Activated CD8-positive, alpha-beta T cell treated with anti-CD3 and anti-CD28 coated beads for 36 hours (primary cell): ENCODE measurements around the gene IFNL4. TPM values are rescaled to one million over a fixed set of nuclear protein-coding genes. Genes with fewer than 3 reads are reported as not detected.

Experiments used
- ATAC-seq: fragments of 200-7000 bp; cut with Tn5 transposase; one replicate; pipeline ENCODE4 v1.10.0; 2021; ENCODE audit warnings: mild to moderate bottlenecking, moderate library complexity
- CTCF ChIA-PET: fragments of 350-600 bp; sonication (Branson Sonifier 250); formaldehyde crosslinking; loops from one replicate; lab custom pipeline; 2021; ENCODE audit warnings: antibody characterized with exemption; lab: Charles Lee
- POLR2A ChIA-PET: fragments of 350-600 bp; sonication (Branson Sonifier 250); formaldehyde crosslinking; loops from one replicate; lab custom pipeline; 2021; ENCODE audit warnings: antibody characterized with exemption; lab: Charles Lee
- DNase-seq: peaks from one replicate; pipeline ENCODE4 v3.0.0-alpha.2; 2020
- H3K27ac Mint-ChIP-seq: one replicate; pipeline ENCODE4 v1.8.0; 2021; ENCODE audit warnings: mild to moderate bottlenecking, mixed read lengths
- H3K27me3 Mint-ChIP-seq: one replicate; pipeline ENCODE4 v1.8.0; 2021; ENCODE audit warnings: mixed read lengths
- H3K36me3 Mint-ChIP-seq: one replicate; pipeline ENCODE4 v1.8.0; 2021; ENCODE audit warnings: low read depth, mixed read lengths
- H3K4me1 Mint-ChIP-seq: one replicate; pipeline ENCODE4 v1.8.0; 2021; ENCODE audit warnings: low read depth, mixed read lengths
- H3K4me3 Mint-ChIP-seq: one replicate; pipeline ENCODE4 v1.8.0; 2021; ENCODE audit warnings: mild to moderate bottlenecking, moderate library complexity, mixed read lengths
- H3K9me3 Mint-ChIP-seq: one replicate; pipeline ENCODE4 v1.8.0; 2021; ENCODE audit warnings: mixed read lengths
- intact Hi-C: fragments of 100-400 bp; cut with micrococcal nuclease; formaldehyde crosslinking; loops from one replicate; pipeline ENCODE4 v1.10.0; 2022
- total RNA-seq, 2 experiments: library from RNA; stranded (reverse); gene quantifications; one replicate each; pipeline ENCODE4 v1.2.3, GENCODE V29; 2021
- TF ChIP-seq, protein P1 (sequence below): fragments of 200-600 bp; IDR thresholded peaks from one replicate; pipeline ENCODE4 v1.8.0; 2022; ENCODE audit warnings: antibody characterized with exemption, mild to moderate bottlenecking

IFNL4 gene
- total RNA-seq, 2 experiments from 2014 or later: not detected

DNA sequence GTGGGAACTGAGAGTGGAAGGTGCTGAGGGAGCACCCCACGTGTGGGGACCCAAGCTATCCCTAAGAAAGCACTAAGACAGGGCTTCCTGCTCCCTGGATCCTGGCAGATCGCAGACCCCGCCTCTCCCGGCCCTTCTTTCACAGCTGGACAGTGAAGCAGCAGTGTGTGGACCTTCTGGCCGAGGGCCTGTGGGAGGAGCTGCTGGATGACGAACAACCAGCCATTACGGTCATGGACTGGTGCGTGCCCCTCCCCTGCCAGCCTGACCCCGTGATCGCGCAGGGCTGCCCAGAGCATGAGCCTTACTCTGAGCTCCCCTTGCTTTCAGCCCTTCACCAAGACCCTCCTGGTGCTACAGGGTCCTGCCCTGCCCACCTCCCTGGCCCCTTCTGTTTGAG lies 49.6 kb downstream of the IFNL4 start:
- no peaks in the 10 kb centered on the region for H3K36me3 Mint-ChIP-seq
- no peak for ATAC-seq
- DNase-seq: no peak
- H3K9me3 Mint-ChIP-seq: no peaks in the 10 kb centered on the region
- H3K27me3 Mint-ChIP-seq: peaks cover 64% of the 10 kb centered on the region
- TF ChIP-seq, protein P1, sequence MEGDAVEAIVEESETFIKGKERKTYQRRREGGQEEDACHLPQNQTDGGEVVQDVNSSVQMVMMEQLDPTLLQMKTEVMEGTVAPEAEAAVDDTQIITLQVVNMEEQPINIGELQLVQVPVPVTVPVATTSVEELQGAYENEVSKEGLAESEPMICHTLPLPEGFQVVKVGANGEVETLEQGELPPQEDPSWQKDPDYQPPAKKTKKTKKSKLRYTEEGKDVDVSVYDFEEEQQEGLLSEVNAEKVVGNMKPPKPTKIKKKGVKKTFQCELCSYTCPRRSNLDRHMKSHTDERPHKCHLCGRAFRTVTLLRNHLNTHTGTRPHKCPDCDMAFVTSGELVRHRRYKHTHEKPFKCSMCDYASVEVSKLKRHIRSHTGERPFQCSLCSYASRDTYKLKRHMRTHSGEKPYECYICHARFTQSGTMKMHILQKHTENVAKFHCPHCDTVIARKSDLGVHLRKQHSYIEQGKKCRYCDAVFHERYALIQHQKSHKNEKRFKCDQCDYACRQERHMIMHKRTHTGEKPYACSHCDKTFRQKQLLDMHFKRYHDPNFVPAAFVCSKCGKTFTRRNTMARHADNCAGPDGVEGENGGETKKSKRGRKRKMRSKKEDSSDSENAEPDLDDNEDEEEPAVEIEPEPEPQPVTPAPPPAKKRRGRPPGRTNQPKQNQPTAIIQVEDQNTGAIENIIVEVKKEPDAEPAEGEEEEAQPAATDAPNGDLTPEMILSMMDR: no peak
- ChIA-PET POLR2A (interaction anchor here (0.5 kb wide), 1 partner anchor 125 kb away, joined by 3 read pairs; no protein-coding TSS in a partner anchor), CTCF (interaction anchor here (1.6 kb wide), 1 partner anchor 77 kb away, joined by 6 read pairs; no protein-coding TSS in a partner anchor)
- H3K27ac Mint-ChIP-seq: no peak overlapping the region
- no peak overlapping the region for H3K4me3 Mint-ChIP-seq
- peaks cover 19% of the 10 kb centered on the region for H3K4me1 Mint-ChIP-seq
- intact Hi-C loops: no loop called here

DNA sequence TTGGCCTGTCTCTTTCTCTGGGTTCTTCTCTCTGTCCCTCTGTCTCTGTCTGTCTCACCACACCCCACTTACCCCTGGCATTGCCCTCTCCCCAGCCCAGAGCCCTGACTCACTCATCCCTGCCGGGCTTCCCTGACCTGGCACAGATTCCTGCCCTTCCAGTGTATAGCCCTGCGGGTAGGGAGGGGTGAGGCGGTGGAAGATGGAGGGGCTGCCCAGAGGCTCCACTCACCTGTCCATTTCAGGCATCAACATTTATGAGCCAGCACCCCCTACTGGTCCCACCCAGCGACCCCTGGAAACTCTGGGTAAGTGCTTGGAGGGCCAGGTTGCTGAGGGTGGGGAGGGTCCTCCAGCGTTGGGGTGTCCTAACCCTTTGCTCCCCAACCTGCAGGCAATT lies 50.8 kb downstream of the IFNL4 start:
- POLR2A ChIA-PET: interaction anchor here (0.7 kb wide), 1 partner anchor 858 kb away, joined by 3 read pairs; the partner anchor contains the start of gene ZNF780B
- ATAC-seq (no peak), DNase-seq (peak; percentile 20)
- H3K4me1 Mint-ChIP-seq: peaks cover 19% of the 10 kb centered on the region
- no peak overlapping the region for H3K4me3 Mint-ChIP-seq
- H3K9me3 Mint-ChIP-seq: no peaks in the 10 kb centered on the region
- intact Hi-C loops: no loop called here
- CTCF ChIA-PET: interaction anchor here (1.6 to 1.9 kb wide), 2 partner anchors 76 to 130 kb away, joined by 3 to 6 read pairs; no protein-coding TSS in a partner anchor
- H3K27ac Mint-ChIP-seq: no peak overlapping the region
- TF ChIP-seq, protein P1: peak; percentile 40
- no peaks in the 10 kb centered on the region for H3K36me3 Mint-ChIP-seq
- H3K27me3 Mint-ChIP-seq: peaks cover 58% of the 10 kb centered on the region

DNA sequence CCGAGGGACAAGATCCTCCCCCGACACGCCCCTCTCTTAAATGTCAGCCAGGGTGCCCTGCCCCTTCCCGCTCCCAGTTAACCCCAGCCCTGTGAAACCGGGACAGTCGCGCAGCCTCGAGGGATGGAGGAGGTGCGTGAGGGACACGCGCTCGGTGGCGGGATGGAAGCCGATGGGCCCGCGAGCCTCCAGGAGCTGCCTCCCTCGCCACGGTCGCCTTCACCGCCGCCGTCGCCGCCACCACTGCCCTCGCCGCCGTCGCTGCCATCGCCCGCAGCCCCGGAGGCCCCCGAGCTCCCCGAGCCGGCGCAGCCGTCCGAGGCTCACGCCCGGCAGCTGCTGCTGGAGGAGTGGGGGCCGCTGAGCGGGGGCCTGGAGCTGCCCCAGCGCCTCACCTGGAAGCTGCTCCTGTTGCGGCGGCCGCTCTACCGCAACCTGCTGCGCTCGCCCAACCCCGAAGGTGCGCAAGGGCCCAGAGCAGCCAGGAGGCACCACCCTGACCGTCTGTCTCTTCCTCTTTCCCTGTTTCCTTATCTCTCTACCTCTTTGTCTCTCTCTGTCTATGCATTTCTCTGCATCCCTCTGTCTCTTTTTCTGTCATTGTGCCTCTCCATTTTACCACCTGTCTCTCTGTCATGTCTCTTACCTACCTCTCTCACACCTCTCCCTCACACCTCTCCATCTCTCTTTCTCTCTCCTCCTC lies 51.6 kb downstream of the IFNL4 start, which contains the start of gene NCCRP1:
Gene NCCRP1 (plus strand): TSS at position 105 of the 703 bp plus-strand sequence. CDS start 19 bp downstream, at position 124.
- TF ChIP-seq, protein P1: no peak
- H3K36me3 Mint-ChIP-seq: no peaks in the 10 kb centered on the region
- no peak within 1 kb of the TSS for H3K27ac Mint-ChIP-seq
- H3K27me3 Mint-ChIP-seq: peaks cover 54% of the 10 kb centered on the region
- ChIA-PET POLR2A (interaction anchor here (0.7 kb wide), 1 partner anchor 859 kb away, joined by 3 read pairs; the partner anchor contains the start of gene ZNF780B), CTCF (interaction anchor here (0.6 to 2.3 kb wide), 3 partner anchors 9 to 131 kb away, joined by 3 to 7 read pairs (median 3); no protein-coding TSS in a partner anchor)
- peak within 1 kb of the TSS; percentile 0 for H3K4me3 Mint-ChIP-seq
- DNase-seq (no peak), ATAC-seq (peak; percentile 37)
- H3K9me3 Mint-ChIP-seq: no peaks in the 10 kb centered on the region
- intact Hi-C loops: no loop called here
- H3K4me1 Mint-ChIP-seq: peaks cover 19% of the 10 kb centered on the region

DNA sequence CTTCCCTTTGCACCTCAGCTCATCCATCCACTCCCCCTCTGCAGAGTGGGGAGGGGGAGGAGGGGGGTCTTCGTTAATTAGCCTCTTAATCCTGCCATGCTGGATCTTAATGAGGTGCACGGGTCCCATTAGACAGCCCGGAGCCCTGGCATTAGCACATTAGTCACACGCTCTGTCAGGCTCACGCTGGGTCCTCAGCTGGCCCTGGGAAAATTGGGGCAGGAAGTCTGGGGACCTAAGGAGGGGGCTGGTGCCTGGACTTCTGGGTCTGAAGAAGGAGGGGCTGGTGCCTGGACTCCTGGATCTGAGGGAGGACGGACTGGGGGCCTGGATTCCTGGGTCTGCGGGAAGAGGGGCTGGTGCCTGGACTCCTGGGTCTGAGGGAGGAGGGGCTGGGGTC lies 52.3 kb downstream of the IFNL4 start:
- peaks cover 52% of the 10 kb centered on the region for H3K27me3 Mint-ChIP-seq
- H3K9me3 Mint-ChIP-seq: no peaks in the 10 kb centered on the region
- POLR2A ChIA-PET: no interaction called here
- no peak for DNase-seq
- intact Hi-C loops: no loop called here
- ATAC-seq: no peak
- H3K4me1 Mint-ChIP-seq: peaks cover 19% of the 10 kb centered on the region
- TF ChIP-seq, protein P1: no peak
- H3K27ac Mint-ChIP-seq: no peak overlapping the region
- H3K36me3 Mint-ChIP-seq: no peaks in the 10 kb centered on the region
- CTCF ChIA-PET: interaction anchor here (0.6 to 2.3 kb wide), 5 partner anchors 8 to 131 kb away, joined by 3 to 7 read pairs (median 3); no protein-coding TSS in a partner anchor
- no peak overlapping the region for H3K4me3 Mint-ChIP-seq

Other genes with a start within 250 kb of the IFNL4 start
- 1 to 10 TPM; 1.9 to 2.3 TPM for gene FBXO27, start 216.3 kb downstream of the IFNL4 start, total RNA-seq
- gene ACP7, start 164.5 kb downstream of the IFNL4 start, total RNA-seq: not detected
- 10 to 100 TPM in 1 of 2 experiments, 1 to 10 TPM in 1; 9.8 to 11.5 TPM for gene PAK4, start 123.1 kb downstream of the IFNL4 start, total RNA-seq
- gene NCCRP1, start 51.9 kb downstream of the IFNL4 start, total RNA-seq: not detected
- gene SYCN, start 44.6 kb downstream of the IFNL4 start, total RNA-seq: not detected
- gene IFNL3, start 3.9 kb downstream of the IFNL4 start, total RNA-seq: not detected
- not detected for gene IFNL2, start 19.5 kb upstream of the IFNL4 start, total RNA-seq
- gene IFNL1, start 47.6 kb upstream of the IFNL4 start, total RNA-seq: not detected
- 1 to 10 TPM; 6.1 to 6.5 TPM for gene LRFN1, start 72.0 kb upstream of the IFNL4 start, total RNA-seq
- 100 to 1,000 TPM; 280 to 297 TPM for gene GMFG, start 87.2 kb upstream of the IFNL4 start, total RNA-seq
- gene SAMD4B, start 93.6 kb upstream of the IFNL4 start, total RNA-seq: 10 to 100 TPM; 35.5 to 37.1 TPM
- gene PAF1, start 142.2 kb upstream of the IFNL4 start, total RNA-seq: 10 to 100 TPM; 35.5 to 36.5 TPM
- gene MED29, start 142.5 kb upstream of the IFNL4 start, total RNA-seq: 10 to 100 TPM; 19.5 to 19.8 TPM
- gene ZFP36, start 158.0 kb upstream of the IFNL4 start, total RNA-seq: 10 to 100 TPM; 74.6 to 80.3 TPM
- 10 to 100 TPM; 35.9 to 42.8 TPM for gene PLEKHG2, start 163.8 kb upstream of the IFNL4 start, total RNA-seq
- 1,000 to 10,000 TPM; 3,249 to 3,324 TPM for gene RPS16, start 187.1 kb upstream of the IFNL4 start, total RNA-seq
- gene SUPT5H, start 196.7 kb upstream of the IFNL4 start, total RNA-seq: 100 to 1,000 TPM; 127 to 141 TPM
- 100 to 1,000 TPM; 108 to 114 TPM for gene TIMM50, start 232.0 kb upstream of the IFNL4 start, total RNA-seq